Measurements from ENCODE around the gene C14orf132.

GRCh38 chr14:96062506-96062905 is 23.3 kb downstream of the C14orf132 start:
- TF ChIP-seq NFYA (IDR thresholded peaks at IDR 0.05; ENCODE audit: borderline replicate concordance, low read depth, low read length): no peak
- TF ChIP-seq CTCF (IDR thresholded peaks at IDR 0.05 in 2 of 3, conservative IDR thresholded peaks at IDR 0.05 in 1 of 3; ENCODE audit: control insufficient read depth in 2 of 3, extremely low read depth in 1 of 3, insufficient read depth in 1 of 3, low read depth in 3 of 3, low read length in 3 of 3): no peak
- no peak for TF ChIP-seq GABPA (IDR thresholded peaks at IDR 0.05; ENCODE audit: low read depth)
- no peak for TF ChIP-seq IKZF1 (conservative IDR thresholded peaks at IDR 0.05)
- no peak for TF ChIP-seq POLR2A (IDR thresholded peaks at IDR 0.05; ENCODE audit: low read depth, low read length)
- TF ChIP-seq ESRRA (IDR thresholded peaks at IDR 0.05; ENCODE audit: low read length): no peak
- no peak for TF ChIP-seq MAX (IDR thresholded peaks at IDR 0.05; ENCODE audit: low read depth, low read length)
- TF ChIP-seq HDAC2 (IDR thresholded peaks at IDR 0.05): no peak
- TF ChIP-seq BMI1 (IDR thresholded peaks at IDR 0.05; ENCODE audit: borderline replicate concordance): no peak
- no peak for TF ChIP-seq YY1 (IDR thresholded peaks at IDR 0.05; ENCODE audit: low read depth, low read length)
- no peak for TF ChIP-seq SUZ12 (IDR thresholded peaks at IDR 0.05; ENCODE audit: unreplicated experiment)
- TF ChIP-seq ZNF24 (IDR thresholded peaks at IDR 0.05): no peak
